GM12875 (cell line): ENCODE data around the gene CAMK1D.

ENCODE experiments used
- H3K4me3 ChIP-seq: one replicate; pipeline ENCODE4 v1.5.1; 2011; ENCODE audit warnings: low read depth, low read length, control low read depth
- CTCF ChIP-seq: IDR thresholded peaks from 2 replicates; pipeline ENCODE4 v1.5.1; 2011; ENCODE audit warnings: low read depth, mild to moderate bottlenecking, control low read depth, inconsistent platforms, low read length, moderate library complexity, borderline replicate concordance; ENCODE audit not compliant: insufficient read depth

The CAMK1D gene

GRCh38 chr10:12526311-12526710 is 177.0 kb downstream of the CAMK1D start:
- no peak for TF ChIP-seq CTCF
- H3K4me3 ChIP-seq, result no peak overlapping the region

DNA sequence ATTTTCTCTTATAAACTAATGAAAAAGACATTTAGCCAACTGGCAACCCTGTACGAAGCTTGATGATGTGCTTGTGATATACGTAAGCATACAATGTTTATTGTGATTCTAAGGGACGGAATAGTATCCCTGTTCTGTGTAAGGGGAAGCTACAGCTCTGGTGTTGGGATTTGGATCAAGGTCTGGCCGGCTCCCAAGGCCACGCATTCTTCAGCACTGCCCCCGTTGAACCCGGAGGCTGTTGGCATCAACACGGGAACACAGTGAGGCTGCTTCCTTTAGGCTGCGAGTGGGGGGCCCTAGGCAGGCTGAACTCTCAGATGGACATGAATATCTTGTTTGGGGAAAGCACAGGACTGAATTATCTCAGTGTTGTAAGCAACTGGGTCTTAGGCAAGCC is 180.6 kb downstream of the CAMK1D start:
- no peak overlapping the region for H3K4me3 ChIP-seq
- TF ChIP-seq CTCF, result no peak

GRCh38 chr10:12531305-12532220 is 182.2 kb downstream of the CAMK1D start:
- TF ChIP-seq CTCF, result no peak
- no peak overlapping the region for H3K4me3 ChIP-seq

GRCh38 chr10:12533151-12533550 is 183.8 kb downstream of the CAMK1D start:
- H3K4me3 ChIP-seq, result no peak overlapping the region
- TF ChIP-seq CTCF, result no peak

- TF ChIP-seq CTCF, result no peak
- H3K4me3 ChIP-seq, result no peak overlapping the region
Measured at GRCh38 chr10:12533723-12534122, 184.4 kb downstream of the CAMK1D start.

GRCh38 chr10:12534824-12535223 is 185.5 kb downstream of the CAMK1D start:
- H3K4me3 ChIP-seq, result no peak overlapping the region
- TF ChIP-seq CTCF, result no peak

- H3K4me3 ChIP-seq, result no peak overlapping the region
- TF ChIP-seq CTCF, result no peak
Measured at GRCh38 chr10:12535656-12536055, 186.3 kb downstream of the CAMK1D start.
